ENCODE measurements around the gene HOXA9.

Gene HOXA9

DNA sequence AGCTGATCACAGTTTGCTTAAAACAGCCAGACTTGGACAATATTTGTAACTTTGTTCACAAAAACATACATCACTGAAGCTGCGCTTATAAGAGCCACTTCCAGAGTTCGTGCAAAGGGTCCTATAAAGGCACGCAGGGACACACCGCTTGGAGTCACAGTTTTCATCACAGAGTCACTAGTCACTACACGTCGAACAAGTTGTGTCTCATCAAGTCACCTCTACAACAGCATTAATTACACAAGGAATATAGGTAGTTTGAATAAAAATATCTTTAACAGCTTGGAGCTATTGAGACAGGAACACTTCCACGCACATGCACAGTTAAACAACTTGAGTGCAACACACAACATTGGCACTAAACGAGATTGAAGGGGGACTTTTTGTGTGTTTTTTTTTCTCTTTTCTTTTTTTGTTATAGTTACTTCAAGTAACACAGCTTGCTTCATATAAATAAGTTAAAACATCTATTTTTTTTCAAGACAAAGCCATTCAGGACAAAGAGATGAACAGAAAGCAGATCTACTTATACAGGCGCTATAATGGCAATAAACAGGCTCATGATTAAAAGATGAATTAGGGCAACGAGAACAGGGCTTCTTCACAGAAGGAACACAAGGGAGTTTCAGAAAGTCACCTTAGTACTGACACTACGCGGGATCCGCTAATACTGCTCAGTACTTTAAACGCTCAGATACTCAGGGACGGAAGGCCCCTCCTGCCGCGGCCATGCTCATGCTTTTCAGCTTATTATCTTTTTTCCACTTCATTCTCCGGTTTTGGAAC, 24.0 kb downstream of the HOXA9 start:
- no peak for DNase-seq

DNA sequence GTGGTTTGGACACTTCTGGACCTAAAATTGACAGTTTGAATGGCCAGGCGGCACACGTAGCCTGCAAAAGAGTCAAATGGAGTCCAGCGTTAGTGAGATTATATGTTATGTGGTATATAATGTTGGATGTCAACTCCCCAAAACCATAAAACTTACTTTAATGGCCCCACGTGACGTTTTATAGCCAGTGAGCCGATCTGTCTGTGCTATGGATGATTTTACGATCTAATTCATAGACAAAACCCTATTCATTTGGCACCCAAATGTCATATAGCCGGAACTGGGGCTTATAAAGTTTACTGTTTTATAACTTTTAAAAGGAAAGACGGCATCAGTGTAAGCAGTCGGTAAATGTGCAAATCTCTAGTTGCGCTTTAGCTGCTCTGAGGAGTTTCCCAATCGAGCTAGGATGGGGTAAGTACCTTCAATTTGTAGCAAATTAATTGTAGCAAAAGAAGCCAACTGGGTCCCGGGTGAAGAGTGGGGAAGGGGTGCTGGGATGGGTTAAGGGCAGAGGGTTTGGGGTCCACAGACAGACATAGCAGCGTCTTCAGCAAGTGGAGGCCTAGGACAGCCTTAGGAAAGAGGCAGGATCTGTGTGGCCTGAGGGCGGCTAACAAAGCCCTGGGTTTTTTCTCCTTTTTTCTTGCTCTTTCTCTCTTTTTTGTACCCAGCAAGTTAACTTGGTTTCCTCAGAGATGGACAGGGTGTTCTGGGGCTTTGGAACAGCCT, 25.0 kb downstream of the HOXA9 start:
- no peak for DNase-seq

DNA sequence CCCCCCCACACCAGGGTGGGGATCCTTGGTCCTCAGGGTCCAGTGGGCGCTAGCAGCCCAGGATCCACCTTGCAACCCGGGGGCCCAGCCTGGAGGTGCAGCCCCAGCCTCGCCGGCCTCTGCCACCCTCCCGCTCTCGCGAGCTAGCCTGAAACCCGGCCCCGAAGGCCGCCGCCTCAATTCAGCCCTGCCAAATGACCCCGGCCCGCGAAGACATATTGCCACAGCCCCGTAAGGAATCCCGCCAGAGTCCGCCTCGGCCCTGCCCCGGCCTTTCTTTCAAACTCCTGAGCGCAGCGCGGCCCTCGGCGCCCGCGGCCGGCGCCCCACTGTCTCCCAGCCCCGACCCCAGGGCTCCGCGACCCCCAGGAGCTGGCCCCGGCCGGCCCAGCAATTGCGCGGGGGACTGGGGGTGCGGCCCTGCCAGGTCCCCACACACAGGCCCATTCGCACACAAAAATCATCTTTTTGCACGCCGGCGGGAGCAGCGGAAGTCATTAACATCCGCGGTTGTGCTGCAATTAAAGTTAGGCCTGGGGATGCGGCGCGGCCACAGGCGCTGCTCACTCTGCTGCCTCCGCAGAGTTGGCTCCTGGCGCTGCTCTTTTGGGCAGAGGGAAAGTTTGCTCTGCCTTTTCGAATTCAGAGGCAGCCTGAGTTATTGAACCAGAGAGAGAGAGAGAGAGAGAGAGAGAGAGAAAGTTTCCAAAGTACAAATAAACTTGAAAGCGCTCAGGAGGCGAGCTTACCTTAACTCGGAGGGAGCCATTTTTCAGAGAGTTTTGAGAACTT, 25.8 kb downstream of the HOXA9 start:
- no peak for DNase-seq

DNA sequence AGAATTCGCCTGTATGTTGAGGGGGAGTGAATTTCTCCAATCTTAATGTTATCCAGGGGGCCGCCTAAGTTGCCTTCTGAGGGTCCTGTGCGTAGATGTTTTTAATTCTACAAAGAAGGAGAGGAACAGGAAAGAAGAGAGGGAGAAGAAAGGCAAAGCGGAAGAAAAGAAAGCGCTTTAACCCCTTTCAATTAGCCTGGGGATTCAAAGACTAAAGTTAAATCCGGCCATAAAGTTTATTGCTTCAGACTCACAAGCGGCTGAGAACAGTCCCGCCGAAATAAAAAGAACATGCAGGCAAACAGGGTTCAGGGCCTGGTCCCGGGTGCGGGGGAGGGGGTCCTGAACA, 26.4 kb downstream of the HOXA9 start:
- no peak for DNase-seq

DNA sequence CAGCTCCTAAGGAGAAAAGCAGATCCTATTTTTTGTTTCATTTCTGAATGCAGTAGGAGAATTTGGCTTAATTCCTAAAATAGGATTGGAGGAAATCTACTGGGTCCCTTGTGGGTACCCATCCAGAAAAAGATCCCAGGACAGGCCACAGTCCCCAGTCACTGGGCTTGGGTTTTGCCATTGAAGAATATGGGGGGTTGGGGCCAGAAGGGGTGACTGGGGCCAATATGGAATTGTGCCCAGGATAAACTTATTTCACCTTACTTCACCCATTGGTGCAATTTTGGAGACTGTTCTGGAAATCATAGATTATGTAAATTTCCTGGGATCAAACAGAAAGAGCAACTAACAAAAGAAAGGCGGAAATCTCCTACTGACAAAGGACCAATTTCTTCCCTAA, 26.9 kb downstream of the HOXA9 start:
- DNase-seq: no peak

DNA sequence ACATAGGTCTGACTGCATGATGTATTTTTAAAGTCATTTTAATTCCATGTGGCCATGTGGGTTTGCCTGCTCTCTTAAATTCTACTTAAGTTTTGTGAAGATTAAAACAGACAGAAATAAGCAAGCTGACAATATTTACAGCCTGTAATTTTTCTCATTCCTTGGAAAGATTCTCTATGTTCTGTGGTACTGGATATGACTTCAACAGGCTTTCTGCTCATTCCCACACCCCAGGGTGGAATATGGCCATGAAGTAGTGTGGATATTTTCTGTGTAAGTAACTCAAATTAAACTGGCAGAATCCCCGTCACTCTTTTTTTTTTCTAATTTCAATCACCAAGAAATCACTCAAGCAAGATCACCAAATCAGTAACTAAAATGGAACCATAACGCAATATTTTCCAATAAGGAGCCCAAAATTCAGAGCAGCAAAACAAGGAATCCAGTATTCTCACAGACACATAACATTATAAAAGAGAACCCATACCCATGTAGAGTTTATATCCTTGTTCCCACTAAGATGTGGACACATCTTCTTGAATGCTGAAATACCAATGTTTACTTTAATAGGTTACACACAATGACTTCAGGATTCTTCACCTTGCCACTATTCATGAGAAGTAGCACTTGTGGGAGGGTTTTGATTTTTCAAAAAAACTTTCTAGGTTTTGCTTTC, 27.6 kb downstream of the HOXA9 start:
- DNase-seq: no peak

DNA sequence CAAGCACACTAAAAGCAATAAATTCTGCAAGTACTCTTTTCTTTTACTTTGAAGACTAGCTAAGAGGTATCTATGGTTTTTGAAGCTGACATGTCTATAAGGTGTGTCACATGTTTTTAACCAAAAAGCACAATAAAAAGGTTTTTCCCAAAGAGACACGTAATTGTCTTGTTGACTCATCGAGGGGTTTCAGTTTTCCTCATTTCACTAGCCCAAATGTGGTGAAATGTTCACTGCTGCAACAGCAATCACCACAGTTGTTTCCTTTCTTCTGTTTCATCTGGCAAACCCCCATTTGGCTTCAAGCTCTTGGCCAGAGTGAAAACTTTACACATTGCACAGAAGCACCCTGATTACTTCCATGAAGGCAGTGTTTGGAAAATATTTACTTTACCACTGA, 30.9 kb downstream of the HOXA9 start:
- no peak for DNase-seq

DNA sequence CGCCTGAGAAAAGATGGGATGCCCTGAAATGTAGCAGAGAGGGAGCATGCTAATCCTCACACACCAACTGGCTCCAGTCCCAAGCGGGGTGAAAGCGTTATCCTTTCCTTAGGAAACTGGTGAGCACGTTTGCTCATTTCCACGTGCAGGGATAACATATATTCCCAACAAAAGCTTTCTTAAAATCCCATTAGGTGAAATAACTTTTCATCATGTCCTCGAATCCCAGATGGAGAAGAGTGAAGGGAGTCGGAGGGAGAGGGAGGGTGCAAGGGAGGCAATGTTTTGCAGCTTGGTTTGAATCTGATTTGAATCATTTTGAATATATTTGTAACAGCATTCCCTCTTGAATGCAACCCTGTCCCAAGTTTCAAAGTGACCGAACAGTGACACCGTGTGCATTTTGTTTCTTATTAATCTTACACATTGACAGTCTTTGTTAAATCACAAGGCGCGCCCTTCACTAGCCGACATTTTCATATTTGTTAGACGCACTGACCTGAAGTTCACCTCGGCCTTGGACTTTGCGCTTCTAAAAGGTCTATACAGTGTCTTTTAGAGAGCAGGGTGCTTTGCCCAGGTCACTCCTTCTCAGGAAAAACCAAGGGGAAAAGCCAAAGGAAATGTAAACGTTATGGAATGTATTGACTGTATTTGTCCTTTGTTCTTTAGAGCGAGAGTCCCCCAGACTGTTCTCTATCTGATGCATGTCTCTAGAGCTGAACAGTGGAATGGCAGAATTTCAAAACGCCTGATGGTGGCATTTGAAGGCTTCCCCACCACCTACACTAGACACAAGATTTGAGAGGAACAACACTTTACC, 31.7 kb downstream of the HOXA9 start:
- no peak for DNase-seq

DNA sequence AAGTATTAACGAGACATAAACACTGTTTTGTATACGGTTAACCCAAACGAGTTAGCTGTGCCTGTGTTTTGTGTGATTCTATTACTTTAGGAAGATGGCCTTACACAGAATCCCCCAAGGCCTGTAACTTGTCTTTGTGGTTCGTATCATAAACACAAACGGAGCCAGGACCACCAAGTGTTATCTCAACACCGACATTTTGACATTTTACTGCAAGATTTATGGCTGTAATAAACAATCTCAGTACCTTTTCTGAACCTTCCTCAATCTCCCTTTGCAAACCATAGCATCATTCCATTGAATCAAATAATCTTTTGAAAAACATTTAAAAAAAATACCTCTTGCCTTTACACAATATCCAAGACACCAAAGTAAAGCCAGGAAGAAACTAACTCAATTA, 32.4 kb downstream of the HOXA9 start:
- DNase-seq: no peak

DNA sequence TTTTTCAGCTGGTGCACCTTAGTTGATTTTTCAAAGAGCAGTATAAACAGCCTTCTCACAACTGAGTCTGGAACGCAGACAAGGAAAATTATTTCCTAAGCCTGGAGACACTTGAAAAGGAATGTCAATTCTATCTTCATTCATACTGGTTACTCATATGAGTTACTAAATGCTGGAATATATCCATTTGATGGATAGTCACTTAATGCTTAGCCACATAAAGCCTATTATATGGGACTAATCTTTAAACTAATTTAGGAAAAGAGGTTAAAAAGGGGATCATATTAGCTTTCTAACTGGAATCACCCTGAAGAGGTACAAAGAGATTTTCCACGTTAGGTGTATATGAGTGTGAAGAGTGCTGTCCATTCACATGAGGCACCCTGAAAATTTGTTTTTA, 33.1 kb downstream of the HOXA9 start:
- no peak for DNase-seq

DNA sequence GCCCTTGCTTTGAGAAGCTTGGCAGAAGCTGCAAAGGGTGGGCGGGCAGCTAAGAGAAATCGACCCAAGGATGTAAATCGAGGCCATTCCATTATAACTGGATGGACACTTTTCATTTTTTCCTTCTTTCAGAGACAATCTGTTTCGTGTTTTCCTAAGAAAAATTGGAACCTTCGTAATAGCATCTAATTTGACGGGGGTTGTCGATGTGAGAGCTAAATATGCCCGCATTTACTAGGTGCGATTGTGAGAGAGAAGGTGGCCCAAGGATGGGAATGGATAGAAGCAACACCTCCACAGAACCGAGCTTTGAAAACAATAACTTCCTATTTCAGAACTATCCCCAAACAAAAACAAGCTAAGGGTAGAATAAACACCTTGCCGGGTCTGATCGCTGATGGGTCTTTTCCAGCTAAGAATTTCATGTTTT, 33.9 kb downstream of the HOXA9 start:
- no peak for DNase-seq

DNA sequence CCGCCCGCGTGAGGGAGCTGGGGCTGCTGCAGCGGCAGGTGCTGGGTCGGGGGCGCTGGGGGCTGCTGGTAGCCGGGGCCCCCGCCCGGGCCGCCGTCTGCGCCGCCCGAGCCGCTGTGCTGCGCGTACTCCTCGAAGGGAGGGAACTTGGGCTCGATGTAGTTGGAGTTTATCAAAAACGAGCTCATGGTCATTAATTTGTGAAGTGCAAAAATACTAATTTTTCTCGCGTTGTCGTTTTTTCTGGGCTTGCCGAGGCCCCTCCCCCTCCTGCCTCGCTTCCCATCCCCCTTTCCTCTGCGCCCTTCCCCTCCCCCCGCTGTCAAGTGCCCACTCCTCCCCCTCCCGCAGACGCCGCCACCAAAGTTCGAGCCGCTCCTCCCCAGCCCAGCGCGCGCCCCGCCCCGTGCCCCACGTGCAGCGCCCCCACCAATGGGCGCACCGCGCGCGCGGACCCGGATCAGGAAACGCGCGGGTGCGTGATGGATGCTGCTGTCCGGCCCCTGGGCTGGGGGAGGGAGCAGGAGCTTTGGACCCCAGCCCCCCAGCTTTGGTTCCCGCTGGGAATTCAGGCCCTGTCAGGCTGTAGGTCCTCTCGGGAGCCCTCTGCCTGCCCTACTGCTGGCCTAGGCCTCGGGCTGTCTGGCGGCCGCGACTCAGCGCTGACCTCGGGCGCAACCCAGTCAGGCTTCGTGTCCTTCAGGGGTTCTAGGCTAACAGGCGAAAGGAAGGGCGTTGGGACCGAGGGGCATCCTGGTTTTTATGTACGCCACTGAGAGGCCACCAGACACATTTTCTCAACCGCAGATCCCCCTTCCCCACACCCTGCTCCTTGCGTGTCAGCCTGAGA, 34.6 kb downstream of the HOXA9 start, which contains the start of gene HOXA4:
Gene HOXA4 (minus strand): TSS at position 218 of the 850 bp plus-strand sequence. CDS start 24 bp downstream, at position 194.
- DNase-seq: peak; percentile 76

DNA sequence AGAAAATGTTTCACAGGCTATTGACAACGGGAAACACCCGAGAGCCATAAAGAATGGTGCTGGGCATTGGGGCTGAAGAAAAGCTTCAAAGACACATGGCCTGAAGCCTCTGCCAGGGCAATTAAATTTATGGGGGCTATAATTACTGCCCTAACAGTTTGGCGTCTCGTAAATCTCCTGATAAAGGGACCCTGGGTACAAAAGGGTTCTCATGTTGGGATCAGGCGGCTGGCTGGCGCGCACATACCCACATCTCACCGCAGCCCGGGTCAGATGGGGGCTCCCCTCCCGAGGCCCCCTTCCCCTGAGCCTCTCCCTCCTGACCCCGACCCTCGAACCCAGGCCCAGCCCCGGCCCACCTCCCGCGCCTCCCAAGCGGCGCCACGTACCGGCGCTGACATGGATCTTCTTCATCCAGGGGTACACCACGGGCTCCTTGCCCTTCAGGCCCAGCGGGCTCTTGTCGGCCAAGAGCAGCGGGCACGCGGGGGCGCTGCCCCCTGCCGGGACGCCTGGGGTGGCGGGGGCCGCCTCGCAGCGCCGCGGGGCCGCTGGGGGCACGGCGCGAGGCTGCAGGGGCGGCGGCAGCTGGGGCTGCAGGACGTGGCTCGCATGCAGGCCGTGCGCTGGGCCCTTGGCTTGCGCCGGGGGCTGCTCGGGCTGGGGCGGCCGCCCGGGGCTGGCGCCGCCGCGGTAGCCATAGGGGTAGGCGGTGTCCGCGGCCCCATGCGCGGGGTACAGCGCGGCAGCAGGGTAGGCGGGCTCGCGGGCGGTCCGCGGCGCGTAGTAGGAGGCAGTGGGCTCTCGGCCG, 35.4 kb downstream of the HOXA9 start:
- DNase-seq: no peak

DNA sequence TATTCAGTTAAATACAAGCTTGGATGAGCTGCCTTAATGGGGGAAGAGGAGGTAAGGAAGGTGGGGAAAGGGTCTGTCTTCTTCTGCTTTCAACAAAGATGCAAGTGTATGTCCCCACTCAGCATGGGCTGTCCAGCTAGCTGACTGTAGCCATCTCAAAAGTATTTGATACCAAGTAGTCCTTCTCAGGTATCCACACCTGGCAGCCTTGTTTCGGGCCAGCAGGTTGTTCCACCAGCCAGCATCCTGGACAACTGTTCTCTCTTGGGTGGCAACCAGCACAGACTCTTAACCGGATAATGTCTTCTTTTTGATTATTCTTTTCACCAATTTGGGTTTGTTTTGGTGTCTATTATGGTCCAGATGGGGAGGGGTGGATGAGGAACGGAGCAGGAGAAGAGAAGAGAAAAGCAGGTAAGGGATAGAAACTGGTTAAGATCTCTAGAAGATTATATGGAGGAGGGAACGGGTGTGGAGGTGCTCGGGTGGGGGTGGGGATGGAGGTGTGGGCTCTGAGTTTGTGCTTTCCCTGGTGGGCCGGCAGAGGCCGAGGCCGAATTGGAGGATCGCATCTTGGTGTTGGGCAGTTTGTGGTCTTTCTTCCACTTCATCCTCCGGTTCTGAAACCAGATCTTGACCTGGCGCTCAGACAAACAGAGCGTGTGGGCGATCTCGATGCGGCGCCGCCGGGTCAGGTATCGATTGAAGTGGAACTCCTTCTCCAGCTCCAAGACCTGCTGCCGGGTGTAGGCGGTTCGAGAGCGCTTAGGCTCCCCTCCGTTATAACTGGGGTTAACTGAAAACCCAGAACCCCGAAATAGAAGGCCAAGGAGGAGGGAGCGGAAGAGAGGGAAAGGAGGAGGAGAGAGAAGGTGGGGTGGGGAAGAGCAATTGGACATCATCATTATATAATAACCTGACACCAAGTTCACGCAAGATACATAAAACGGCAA, 36.3 kb downstream of the HOXA9 start:
- no peak for DNase-seq

DNA sequence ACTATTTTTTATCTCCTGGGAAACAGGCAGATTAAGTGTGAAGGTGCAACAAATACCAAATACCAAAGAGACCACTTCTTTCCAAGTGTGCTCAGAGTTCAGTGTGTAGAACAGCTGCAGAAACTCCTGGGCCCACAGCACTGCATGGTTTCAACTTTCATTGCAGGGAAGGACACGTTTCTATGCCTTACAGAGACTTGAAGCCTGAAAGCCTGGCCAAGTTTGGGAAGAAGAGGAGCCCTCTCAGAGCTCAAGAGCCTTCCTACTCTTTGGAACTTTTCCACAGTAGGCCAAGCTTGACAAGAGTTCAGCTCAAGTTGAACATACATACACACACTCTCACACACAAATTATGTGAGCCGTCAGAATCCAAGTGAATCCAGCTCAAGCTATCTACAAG, 37.3 kb downstream of the HOXA9 start:
- no peak for DNase-seq

DNA sequence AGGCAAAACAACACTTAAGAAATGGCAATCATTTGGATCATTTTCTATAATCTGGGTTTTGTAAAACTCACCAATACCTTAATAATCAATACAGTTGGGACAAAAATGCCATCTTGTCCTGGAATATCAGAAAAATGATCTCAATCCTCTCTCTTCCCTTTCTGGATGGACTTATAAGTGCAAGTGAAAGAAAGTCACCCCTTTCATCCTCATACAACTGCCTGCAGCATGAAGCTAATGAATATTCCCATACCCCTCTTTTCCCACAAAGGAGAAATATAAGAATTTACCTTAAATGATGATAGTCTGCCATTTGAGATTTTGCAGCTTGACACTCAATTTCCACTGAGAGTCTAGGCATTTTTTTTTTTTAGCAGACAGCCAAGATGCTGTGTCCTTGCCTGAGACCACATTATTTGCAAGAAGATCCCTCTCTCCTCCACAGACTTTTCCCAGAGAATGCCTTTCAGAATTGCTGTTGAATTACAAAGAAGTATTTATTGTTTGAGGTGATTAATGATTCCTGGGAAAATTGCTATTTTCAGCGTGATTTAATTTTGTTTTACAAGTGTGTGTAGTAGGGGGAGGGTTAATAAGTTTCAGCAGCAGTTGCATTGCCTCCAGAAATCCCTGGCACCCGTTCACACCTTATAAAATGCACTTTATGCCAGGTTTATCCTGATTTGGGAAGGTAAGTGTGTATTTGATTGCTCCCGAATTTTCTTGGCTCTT, 38.6 kb downstream of the HOXA9 start:
- no peak for DNase-seq

DNA sequence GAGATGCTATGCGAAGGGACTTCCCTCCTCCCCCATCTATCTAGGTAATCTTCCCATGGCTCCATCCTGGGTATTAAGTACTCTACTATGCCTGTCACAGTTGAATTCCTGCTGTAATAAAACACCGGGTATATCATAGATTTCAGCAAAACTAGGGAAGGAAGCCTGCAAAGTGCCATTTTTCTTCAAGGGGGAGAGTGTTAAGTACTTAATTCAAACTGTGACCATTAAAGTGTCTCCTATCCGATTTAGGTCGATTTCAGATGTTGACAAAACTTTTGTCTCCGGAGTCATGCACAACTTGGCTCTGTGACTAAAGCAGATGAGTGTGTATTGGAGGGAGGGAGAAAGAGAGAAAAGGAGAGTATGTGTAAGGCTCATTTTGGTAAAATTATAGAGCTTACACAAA, 39.3 kb downstream of the HOXA9 start:
- DNase-seq: no peak

Data from NCI-H510A treated with DMSO at 0.1 percent for 48 hours (cell line).